SK-N-SH treated with all-trans-retinoic acid at 6 μM for 48 hours (cell line): ENCODE measurements around the gene SUSD6.

Source experiments
- ATAC-seq: fragments of 200-7000 bp; cut with Tn5 transposase; 3 replicates; pipeline ENCODE4 v1.9.1; 2020; ENCODE audit warnings: mild to moderate bottlenecking, moderate library complexity
- ARNTL ChIP-seq: fragments of 450-650 bp; formaldehyde crosslinking; IDR thresholded peaks from 2 replicates; pipeline ENCODE4 v1.5.0; 2020; ENCODE audit warnings: low read depth, mild to moderate bottlenecking, moderate library complexity, borderline replicate concordance
- BACH2 ChIP-seq: fragments of 250-450 bp; sonication (Bioruptor Pico); IDR thresholded peaks from 2 replicates; pipeline ENCODE4 v1.9.0; 2021; ENCODE audit warnings: mild to moderate bottlenecking, borderline replicate concordance
- CREB5 ChIP-seq: fragments of 250-450 bp; sonication (Bioruptor Pico); IDR thresholded peaks from 2 replicates; pipeline ENCODE4 v1.5.1; 2020; ENCODE audit warnings: low read depth, mild to moderate bottlenecking, moderate library complexity
- CSDC2 ChIP-seq: fragments of 250-450 bp; sonication (Bioruptor Pico); IDR thresholded peaks from 2 replicates; pipeline ENCODE4 v1.5.0; 2020; ENCODE audit warnings: mild to moderate bottlenecking, moderate library complexity
- CSRNP3 ChIP-seq: fragments of 250-450 bp; sonication (Bioruptor Pico); IDR thresholded peaks from 2 replicates; pipeline ENCODE4 v1.5.1; 2021; ENCODE audit warnings: mild to moderate bottlenecking, moderate library complexity
- GLIS3 ChIP-seq: fragments of 250-450 bp; sonication (Bioruptor Pico); IDR thresholded peaks from 2 replicates; pipeline ENCODE4 v1.5.0; 2020; ENCODE audit warnings: mild to moderate bottlenecking, moderate library complexity
- ISL1 ChIP-seq: fragments of 250-450 bp; sonication (Bioruptor Pico); IDR thresholded peaks from 2 replicates; pipeline ENCODE4 v2.1.2; 2022; ENCODE audit warnings: mild to moderate bottlenecking, moderate library complexity
- PATZ1 ChIP-seq: fragments of 250-450 bp; sonication (Bioruptor Pico); IDR thresholded peaks from 2 replicates; pipeline ENCODE4 v1.8.0; 2020; ENCODE audit warnings: mild to moderate bottlenecking, moderate library complexity, borderline replicate concordance
- POU6F1 ChIP-seq: fragments of 250-450 bp; sonication (Bioruptor Pico); IDR thresholded peaks from 2 replicates; pipeline ENCODE4 v1.8.0; 2021; ENCODE audit warnings: low read depth, mild to moderate bottlenecking, moderate library complexity, borderline replicate concordance
- PPARA ChIP-seq: fragments of 250-450 bp; sonication (Bioruptor Pico); IDR thresholded peaks from 2 replicates; pipeline ENCODE4 v1.5.0; 2020; ENCODE audit warnings: mild to moderate bottlenecking, borderline replicate concordance
- RARB ChIP-seq: fragments of 250-450 bp; sonication (Bioruptor Pico); IDR thresholded peaks from 2 replicates; pipeline ENCODE4 v1.8.0; 2021; ENCODE audit warnings: mild to moderate bottlenecking, moderate library complexity
- SNAI2 ChIP-seq: fragments of 250-450 bp; sonication (Bioruptor Pico); IDR thresholded peaks from 2 replicates; pipeline ENCODE4 v1.5.0; 2020; ENCODE audit warnings: mild to moderate bottlenecking, moderate library complexity
- TCF4 ChIP-seq: fragments of 250-450 bp; sonication (Bioruptor Pico); IDR thresholded peaks from 2 replicates; pipeline ENCODE4 v1.8.0; 2021; ENCODE audit warnings: mild to moderate bottlenecking, moderate library complexity, borderline replicate concordance
- TOX ChIP-seq: fragments of 250-450 bp; sonication (Bioruptor Pico); IDR thresholded peaks from 2 replicates; pipeline ENCODE4 v1.8.0; 2021; ENCODE audit warnings: mild to moderate bottlenecking, moderate library complexity, borderline replicate concordance
- TSHZ2 ChIP-seq: fragments of 250-450 bp; sonication (Bioruptor Pico); IDR thresholded peaks from 2 replicates; pipeline ENCODE4 v1.5.0; 2020; ENCODE audit warnings: mild to moderate bottlenecking, moderate library complexity
- ZC3H10 ChIP-seq: fragments of 250-450 bp; sonication (Bioruptor Pico); IDR thresholded peaks from 2 replicates; pipeline ENCODE4 v1.5.1; 2021; ENCODE audit warnings: mild to moderate bottlenecking, moderate library complexity
- ZFP3 ChIP-seq: fragments of 250-450 bp; sonication (Bioruptor Pico); IDR thresholded peaks from 2 replicates; pipeline ENCODE4 v1.5.0; 2020; ENCODE audit warnings: mild to moderate bottlenecking, moderate library complexity
- ZFP30 ChIP-seq: fragments of 450-650 bp; formaldehyde crosslinking; IDR thresholded peaks from 2 replicates; pipeline ENCODE4 v1.5.0; 2022; ENCODE audit warnings: mild to moderate bottlenecking, moderate library complexity
- ZNF565 ChIP-seq: fragments of 450-650 bp; formaldehyde crosslinking; conservative IDR thresholded peaks from 2 replicates; pipeline ENCODE4 v1.5.0; 2020; ENCODE audit warnings: low read depth, mild to moderate bottlenecking, moderate library complexity
- ZNF70 ChIP-seq: fragments of 450-650 bp; formaldehyde crosslinking; IDR thresholded peaks from 2 replicates; pipeline ENCODE4 v1.5.0; 2020; ENCODE audit warnings: mild to moderate bottlenecking, moderate library complexity
- ZNF8 ChIP-seq: fragments of 450-650 bp; formaldehyde crosslinking; IDR thresholded peaks from 2 replicates; pipeline ENCODE4 v1.5.0; 2020; ENCODE audit warnings: mild to moderate bottlenecking, moderate library complexity

Gene SUSD6

GRCh38 chr14:69572841-69573135, 38.6 kb upstream of the SUSD6 start:
- TF ChIP-seq CREB5 (CRISPR knock-in tag) (no peak), CSDC2 (CRISPR knock-in tag) (no peak), PATZ1 (CRISPR knock-in tag) (no peak), CSRNP3 (CRISPR knock-in tag) (no peak), PPARA (CRISPR knock-in tag) (no peak), TOX (CRISPR knock-in tag) (no peak), ARNTL (no peak), ISL1 (CRISPR knock-in tag) (no peak), ZFP30 (CRISPR knock-in tag) (no peak), ZFP3 (CRISPR knock-in tag) (no peak)
- ATAC-seq: no peak

GRCh38 chr14:69573205-69573830, 38.1 kb upstream of the SUSD6 start:
- ATAC-seq: no peak
- TF ChIP-seq ZNF565 (no peak), POU6F1 (CRISPR knock-in tag) (no peak), ZC3H10 (CRISPR knock-in tag) (no peak), BACH2 (no peak), RARB (CRISPR knock-in tag) (no peak), GLIS3 (CRISPR knock-in tag) (no peak), TCF4 (CRISPR knock-in tag) (no peak), CSRNP3 (CRISPR knock-in tag) (no peak), PPARA (CRISPR knock-in tag) (no peak), ZFP3 (CRISPR knock-in tag) (no peak), ARNTL (no peak), ZFP30 (CRISPR knock-in tag) (no peak), TSHZ2 (CRISPR knock-in tag) (no peak), ZNF70 (no peak)

- no peak for ATAC-seq
- no peak for TF ChIP-seq ZNF8 (CRISPR knock-in tag)
- no peak for TF ChIP-seq ZFP3 (CRISPR knock-in tag)
- TF ChIP-seq POU6F1 (CRISPR knock-in tag): no peak
- no peak for TF ChIP-seq ZNF565
- no peak for TF ChIP-seq RARB (CRISPR knock-in tag)
- TF ChIP-seq CSRNP3 (CRISPR knock-in tag): no peak
- TF ChIP-seq TOX (CRISPR knock-in tag): no peak
- TF ChIP-seq TCF4 (CRISPR knock-in tag): no peak
- no peak for TF ChIP-seq ISL1 (CRISPR knock-in tag)
- no peak for TF ChIP-seq SNAI2
- TF ChIP-seq BACH2: no peak
- no peak for TF ChIP-seq ARNTL
Measured at GRCh38 chr14:69573831-69574262, 37.5 kb upstream of the SUSD6 start.
